Muscle layer of colon (tissue), 2 donors: ENCODE measurements around the gene AP4M1.

Experiments
- H3K27ac ChIP-seq: one replicate; pipeline ENCODE4 v1.7.0; 2013; ENCODE audit warnings: low read depth, mild to moderate bottlenecking, low read length, moderate library complexity
- H3K27me3 ChIP-seq, 2 donors: one replicate each; pipeline ENCODE4 v1.7.0; 2013; ENCODE audit warnings: low read length in 2 of 2, mild to moderate bottlenecking in 2 of 2; ENCODE audit not compliant: insufficient read depth in 2 of 2, control insufficient read depth in 1 of 2
- H3K36me3 ChIP-seq: one replicate; pipeline ENCODE4 v1.7.0; 2013; ENCODE audit warnings: mild to moderate bottlenecking, low read length; ENCODE audit not compliant: insufficient read depth
- H3K4me1 ChIP-seq: one replicate; pipeline ENCODE4 v1.7.0; 2013; ENCODE audit warnings: mild to moderate bottlenecking, low read length; ENCODE audit not compliant: insufficient read depth
- H3K4me3 ChIP-seq, 2 donors: one replicate each; pipeline ENCODE4 v1.7.0; 2013; ENCODE audit warnings: low read length in 2 of 2, low read depth in 1 of 2, mild to moderate bottlenecking in 1 of 2, moderate library complexity in 1 of 2
- H3K9ac ChIP-seq: one replicate; pipeline ENCODE4 v1.7.0; 2013; ENCODE audit warnings: low read length
- H3K9me3 ChIP-seq: one replicate; pipeline ENCODE4 v1.7.0; 2013; ENCODE audit warnings: mild to moderate bottlenecking, low read length
- donor health status: abdominal sarcoma.
- donor health status: Adenocarcinoma of cecum.

AP4M1 gene

GRCh38 chr7:100157069-100157333, 55.6 kb downstream of the AP4M1 start:
- no peaks in the 10 kb centered on the region for H3K27me3 ChIP-seq
- H3K9ac ChIP-seq, result no peak overlapping the region
- no peaks in the 10 kb centered on the region for H3K9me3 ChIP-seq
- peaks cover 11% of the 10 kb centered on the region for H3K4me1 ChIP-seq
- H3K4me3 ChIP-seq, result no peak overlapping the region
- H3K27ac ChIP-seq, result no peak overlapping the region
- peaks cover 28% of the 10 kb centered on the region for H3K36me3 ChIP-seq

- Histone ChIP-seq H3K4me1 (peaks cover 11% of the 10 kb centered on the region), H3K36me3 (peaks cover 28% of the 10 kb centered on the region), H3K9me3 (no peaks in the 10 kb centered on the region), H3K27me3 (no peaks in the 10 kb centered on the region), H3K9ac (peak overlapping the region; percentile 56), H3K27ac (peak overlapping the region; percentile 82), H3K4me3 (peak overlapping the region; percentile 71 to 91)
Observed at GRCh38 chr7:100157334-100158228, 56.1 kb downstream of the AP4M1 start.
